ES-I3 (cell line): ENCODE measurements around the gene E2F6.
"Not testable (repeated sequence)": the region's sequence is repeated elsewhere in the genome, so short reads cannot be mapped to it uniquely, and the experiment has no call there.

Experiments
- H3K36me3 ChIP-seq: 2 replicates; pipeline ENCODE4 v1.6.1; 2013; ENCODE audit warnings: mild to moderate bottlenecking, low read length, control low read depth, moderate library complexity; ENCODE audit not compliant: insufficient read depth
- H3K4me1 ChIP-seq: 2 replicates; pipeline ENCODE4 v1.6.1; 2013; ENCODE audit warnings: mild to moderate bottlenecking, control low read depth, low read length; ENCODE audit not compliant: insufficient read depth
- H3K9ac ChIP-seq: 2 replicates; pipeline ENCODE4 v1.6.1; 2013; ENCODE audit warnings: low read depth, mild to moderate bottlenecking, low read length, moderate library complexity
- H3K9me3 ChIP-seq: 2 replicates; pipeline ENCODE4 v1.6.1; 2013; ENCODE audit warnings: mild to moderate bottlenecking, low read length, moderate library complexity; ENCODE audit not compliant: control insufficient read depth, insufficient read depth

The E2F6 gene

DNA sequence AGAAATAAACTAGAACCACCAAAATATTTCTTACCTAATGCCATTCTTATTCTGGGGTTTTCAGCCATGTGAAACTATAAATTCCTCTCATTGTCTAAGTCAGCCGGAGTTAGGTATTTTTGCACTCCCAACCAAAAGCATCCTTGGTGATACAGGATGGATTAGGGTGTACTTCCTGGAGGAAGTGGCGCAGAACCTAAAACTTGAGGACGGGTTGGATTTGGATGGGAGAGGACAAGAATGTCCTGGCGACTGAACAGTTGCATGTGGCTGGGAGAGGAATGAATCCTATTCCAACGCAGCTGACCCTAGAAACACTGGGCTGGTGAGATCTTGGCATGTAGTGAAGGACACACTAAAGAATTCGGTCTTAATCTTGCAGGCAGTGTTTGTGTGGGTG lies 58.5 kb downstream of the E2F6 start:
- Histone ChIP-seq H3K9ac (no peak overlapping the region), H3K4me1 (peaks cover 10% of the 10 kb centered on the region; the same call in 1 of the 2 replicates), H3K36me3 (no peaks in the 10 kb centered on the region), H3K9me3 (no peaks in the 10 kb centered on the region)

DNA sequence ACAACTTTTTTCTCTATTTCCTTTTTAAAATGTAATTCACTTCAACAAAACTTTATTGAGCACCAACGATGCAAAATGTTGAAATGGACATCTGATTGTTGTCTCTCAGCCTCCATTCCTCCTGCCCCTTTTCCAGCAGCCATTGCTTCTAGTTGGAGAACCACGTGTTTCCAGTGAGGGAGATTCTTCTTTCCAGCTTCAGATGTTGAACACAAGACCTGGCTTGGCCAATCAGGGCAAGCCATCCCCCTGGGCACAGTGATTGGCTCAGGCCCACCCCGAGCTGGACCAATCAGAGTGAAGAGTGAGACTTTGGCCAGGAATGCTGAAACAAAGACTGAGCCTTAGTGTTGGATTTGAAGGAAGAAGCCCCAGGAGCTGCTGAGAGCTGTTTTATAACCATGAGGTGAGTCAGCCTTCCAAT lies 59.0 kb downstream of the E2F6 start:
- H3K4me1 ChIP-seq = peaks cover 10% of the 10 kb centered on the region; the same call in 1 of the 2 replicates
- H3K9ac ChIP-seq = no peak overlapping the region
- no peaks in the 10 kb centered on the region for H3K36me3 ChIP-seq
- H3K9me3 ChIP-seq = no peaks in the 10 kb centered on the region

DNA sequence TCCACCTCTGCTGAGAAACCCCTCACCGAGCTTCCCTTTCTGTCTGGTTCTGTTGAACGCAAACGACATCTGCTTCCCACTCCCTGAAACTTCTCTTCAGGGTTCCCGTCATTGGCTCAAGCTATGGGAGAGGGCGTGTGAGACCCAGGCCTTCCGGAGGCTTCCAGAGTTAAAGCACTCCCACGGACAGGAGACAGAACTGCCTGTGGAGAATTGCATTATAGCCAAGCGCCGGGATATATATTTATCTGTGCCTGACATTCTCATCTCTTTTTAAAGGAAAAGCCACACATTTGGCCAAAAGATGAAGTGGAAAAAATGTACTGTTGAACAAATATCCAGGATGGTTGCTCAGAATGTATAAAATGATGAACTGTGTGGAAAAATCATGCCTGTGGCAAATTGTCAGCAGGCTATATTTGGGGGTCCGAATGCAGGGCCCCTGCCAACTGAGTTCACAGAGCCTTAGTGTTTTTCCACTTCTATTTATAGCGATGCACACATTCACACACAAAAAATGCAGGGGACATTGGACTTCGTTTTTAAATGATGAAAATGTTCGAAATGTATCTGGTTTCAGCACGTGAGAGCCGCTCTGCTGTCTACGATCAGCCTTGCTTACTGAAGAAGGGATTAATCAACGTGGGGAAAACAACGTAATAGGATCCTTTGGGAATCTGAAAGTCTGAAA lies 59.5 kb downstream of the E2F6 start:
- H3K9ac ChIP-seq = no peak overlapping the region
- H3K36me3 ChIP-seq = no peaks in the 10 kb centered on the region
- H3K9me3 ChIP-seq = no peaks in the 10 kb centered on the region
- H3K4me1 ChIP-seq = peaks cover 10% of the 10 kb centered on the region; the same call in 1 of the 2 replicates

DNA sequence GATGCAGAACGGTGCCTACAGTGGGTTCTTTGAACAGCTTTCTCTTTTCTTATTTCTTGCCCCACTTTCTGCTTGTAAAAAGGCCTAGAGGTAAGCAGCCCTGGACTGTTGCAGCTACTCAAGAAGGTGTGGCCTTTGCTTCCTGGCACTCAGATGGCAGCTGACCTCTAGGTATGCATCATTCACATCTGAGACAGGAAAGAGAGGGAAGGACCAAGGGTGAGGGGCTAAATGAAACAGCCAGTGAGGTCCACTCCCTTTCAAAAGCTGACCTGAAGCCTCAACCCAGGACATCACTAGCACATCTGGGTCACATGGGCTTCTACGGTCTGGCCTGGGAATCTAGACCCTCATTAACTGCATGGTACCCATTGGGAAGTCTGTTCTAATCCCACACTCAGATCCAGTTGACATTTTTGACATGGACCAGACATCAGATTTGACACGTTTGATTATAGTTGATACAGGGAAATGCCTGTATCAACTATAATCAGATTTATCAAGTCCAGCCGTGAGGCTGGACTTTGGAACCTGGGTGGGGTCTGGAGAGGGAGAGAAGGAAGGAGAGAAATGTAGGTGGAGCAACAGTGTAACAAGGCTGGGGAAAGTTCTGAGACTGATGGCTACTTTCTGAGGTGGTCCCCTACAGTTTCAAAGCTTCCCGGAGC lies 60.2 kb downstream of the E2F6 start:
- H3K9ac ChIP-seq = no peak overlapping the region
- H3K36me3 ChIP-seq = no peaks in the 10 kb centered on the region
- H3K4me1 ChIP-seq = peaks cover 10% of the 10 kb centered on the region; the same call in 1 of the 2 replicates
- H3K9me3 ChIP-seq = no peaks in the 10 kb centered on the region

DNA sequence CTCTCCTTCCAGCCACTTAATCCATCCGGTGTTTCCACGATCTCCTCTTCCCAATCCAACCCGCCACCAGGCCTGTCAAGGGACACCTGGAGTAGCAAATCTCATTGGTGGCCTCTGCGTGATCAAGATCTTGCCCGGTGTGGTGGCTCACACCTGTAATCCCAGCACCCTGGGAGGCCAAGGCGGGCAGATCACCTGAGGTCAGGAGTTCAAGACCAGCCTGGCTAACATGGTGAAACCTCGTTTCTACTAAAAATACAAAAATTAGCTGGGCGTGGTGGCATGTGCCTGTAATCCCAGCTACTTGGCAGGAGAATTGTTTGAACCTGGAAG lies 60.9 kb downstream of the E2F6 start:
- not testable (repeated sequence) for H3K9ac ChIP-seq, H3K9me3 ChIP-seq, H3K4me1 ChIP-seq, H3K36me3 ChIP-seq

DNA sequence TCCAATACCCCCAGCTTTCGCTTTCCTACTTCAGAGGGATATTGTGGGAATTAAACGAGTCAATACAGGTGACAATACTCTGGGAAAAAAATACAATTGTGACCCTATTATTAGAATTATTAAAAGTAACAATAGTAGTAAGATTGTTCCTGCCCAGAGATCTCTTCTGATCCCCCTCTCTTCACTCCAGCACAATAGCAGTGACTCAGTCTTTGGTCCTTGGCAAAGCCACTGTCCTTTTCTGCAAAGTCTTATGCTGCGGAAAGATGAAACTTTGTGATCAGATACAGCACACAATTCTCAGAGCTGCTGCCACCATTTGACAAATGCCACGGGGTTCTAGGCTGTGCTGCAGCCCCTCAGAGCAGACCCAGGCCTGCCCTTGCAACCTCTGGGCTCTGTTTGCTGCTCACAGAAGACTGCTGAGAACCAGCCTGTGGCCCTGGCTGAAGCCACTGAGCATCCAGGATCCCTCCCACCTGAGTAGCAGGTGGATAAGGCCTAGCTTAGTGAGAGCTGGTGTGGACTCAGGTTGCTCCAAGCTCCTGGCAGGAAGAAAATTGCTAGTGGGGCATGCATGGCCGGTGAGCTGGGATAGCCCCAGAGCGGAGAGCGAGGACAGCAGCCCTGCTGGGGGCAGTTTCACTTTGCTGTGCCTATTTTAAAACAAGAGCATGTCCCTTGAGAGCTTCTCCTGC lies 61.4 kb downstream of the E2F6 start:
- no peaks in the 10 kb centered on the region for H3K9me3 ChIP-seq
- no peaks in the 10 kb centered on the region for H3K36me3 ChIP-seq
- H3K9ac ChIP-seq = no peak overlapping the region
- H3K4me1 ChIP-seq = peaks cover 10% of the 10 kb centered on the region; the same call in 1 of the 2 replicates

DNA sequence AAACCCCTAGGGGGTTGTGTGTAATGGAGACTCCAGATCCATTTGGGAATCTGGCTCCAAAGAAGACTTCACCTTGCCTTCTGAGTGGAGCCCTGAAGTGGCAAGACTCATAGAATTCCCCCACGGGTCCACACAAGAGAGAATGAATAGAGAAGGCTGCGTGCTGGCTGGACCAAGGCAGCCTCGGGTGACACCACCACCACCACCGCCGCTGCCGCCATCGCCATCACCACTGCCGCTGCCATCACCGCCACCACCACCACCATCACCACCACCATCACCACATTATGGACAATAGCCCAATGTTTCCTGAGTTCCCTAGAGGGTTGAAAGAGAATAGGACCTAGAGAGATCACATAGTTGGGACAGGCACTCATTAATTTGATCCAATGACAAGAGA lies 63.5 kb downstream of the E2F6 start:
- Histone ChIP-seq H3K4me1 (peaks cover 10% of the 10 kb centered on the region; the same call in 1 of the 2 replicates), H3K9me3 (no peaks in the 10 kb centered on the region), H3K9ac (no peak overlapping the region), H3K36me3 (no peaks in the 10 kb centered on the region)

DNA sequence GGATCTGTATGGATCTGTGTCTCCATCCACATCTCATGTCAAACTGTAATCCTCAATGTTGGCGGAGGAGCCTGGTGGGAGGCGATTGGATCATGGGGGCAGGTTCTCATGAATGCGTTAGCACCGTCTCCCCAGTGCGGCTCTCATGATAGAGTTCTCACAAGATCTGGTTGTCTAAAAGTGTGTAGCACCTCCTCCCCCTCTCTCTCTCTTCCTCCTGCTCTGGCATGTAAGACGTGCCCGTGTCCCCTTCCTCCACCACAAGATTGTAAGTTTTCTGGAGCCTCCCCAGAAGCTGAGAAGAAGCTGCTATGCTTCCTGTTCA lies 66.6 kb downstream of the E2F6 start:
- Histone ChIP-seq H3K9me3 (no peaks in the 10 kb centered on the region), H3K36me3 (no peaks in the 10 kb centered on the region), H3K4me1 (peaks cover 9% of the 10 kb centered on the region; the same call in 1 of the 2 replicates), H3K9ac (no peak overlapping the region)

DNA sequence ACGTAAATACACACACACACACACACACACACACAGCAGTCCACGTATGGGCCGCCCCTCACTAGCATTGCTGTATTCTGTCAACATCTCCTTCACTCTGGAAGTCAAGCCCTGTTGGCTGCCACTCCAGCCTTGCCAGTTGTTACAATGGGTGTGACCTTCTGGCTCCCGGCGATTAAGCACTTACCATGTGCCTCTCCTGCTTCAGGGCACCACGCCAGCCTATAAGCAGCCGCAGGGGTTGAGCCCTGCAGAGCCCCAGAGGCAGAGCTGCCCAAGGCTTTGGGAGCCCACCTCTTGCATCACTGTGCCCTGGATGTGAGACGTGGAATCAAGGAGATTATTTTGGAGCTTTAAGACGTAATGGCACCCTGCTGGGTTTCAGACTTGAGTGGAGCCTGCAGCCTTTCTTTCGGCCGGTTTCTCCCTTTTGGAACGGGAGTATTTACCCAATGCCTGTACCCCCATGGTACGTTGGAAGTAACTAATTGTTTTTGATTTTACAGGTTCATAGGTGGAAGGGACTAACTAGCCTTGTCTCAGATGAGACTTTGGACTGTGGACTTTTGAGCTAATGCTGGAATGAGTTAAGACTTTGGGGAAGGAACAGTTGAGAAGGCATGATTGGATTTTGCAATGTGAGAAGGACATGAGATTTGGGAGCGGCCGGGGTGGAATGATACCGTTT lies 67.1 kb downstream of the E2F6 start:
- no peaks in the 10 kb centered on the region for H3K9me3 ChIP-seq
- no peak overlapping the region for H3K9ac ChIP-seq
- no peaks in the 10 kb centered on the region for H3K36me3 ChIP-seq
- H3K4me1 ChIP-seq = peaks cover 4% of the 10 kb centered on the region; the same call in 1 of the 2 replicates

DNA sequence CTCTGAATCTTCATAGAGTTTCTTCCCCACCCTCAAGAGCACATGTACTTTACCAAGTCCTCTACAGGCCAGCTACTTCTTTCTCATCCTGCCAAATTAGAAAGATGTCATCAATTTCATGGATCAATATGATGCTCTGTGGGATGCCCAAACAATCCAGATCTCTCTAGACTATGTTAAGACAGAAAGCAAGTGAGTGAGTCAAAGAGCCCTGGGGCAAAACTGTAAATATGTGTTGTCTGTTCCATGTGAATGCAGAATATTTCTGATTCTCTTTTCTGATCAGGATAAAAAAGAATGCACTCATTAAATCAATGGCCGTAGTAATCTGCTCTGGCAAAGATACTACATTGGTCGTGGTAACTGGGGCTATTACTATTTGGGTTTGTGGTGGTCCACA lies 68.4 kb downstream of the E2F6 start:
- Histone ChIP-seq H3K36me3 (no peaks in the 10 kb centered on the region), H3K9ac (no peak overlapping the region), H3K9me3 (no peaks in the 10 kb centered on the region), H3K4me1 (no peaks in the 10 kb centered on the region; the same call in 1 of the 2 replicates)

DNA sequence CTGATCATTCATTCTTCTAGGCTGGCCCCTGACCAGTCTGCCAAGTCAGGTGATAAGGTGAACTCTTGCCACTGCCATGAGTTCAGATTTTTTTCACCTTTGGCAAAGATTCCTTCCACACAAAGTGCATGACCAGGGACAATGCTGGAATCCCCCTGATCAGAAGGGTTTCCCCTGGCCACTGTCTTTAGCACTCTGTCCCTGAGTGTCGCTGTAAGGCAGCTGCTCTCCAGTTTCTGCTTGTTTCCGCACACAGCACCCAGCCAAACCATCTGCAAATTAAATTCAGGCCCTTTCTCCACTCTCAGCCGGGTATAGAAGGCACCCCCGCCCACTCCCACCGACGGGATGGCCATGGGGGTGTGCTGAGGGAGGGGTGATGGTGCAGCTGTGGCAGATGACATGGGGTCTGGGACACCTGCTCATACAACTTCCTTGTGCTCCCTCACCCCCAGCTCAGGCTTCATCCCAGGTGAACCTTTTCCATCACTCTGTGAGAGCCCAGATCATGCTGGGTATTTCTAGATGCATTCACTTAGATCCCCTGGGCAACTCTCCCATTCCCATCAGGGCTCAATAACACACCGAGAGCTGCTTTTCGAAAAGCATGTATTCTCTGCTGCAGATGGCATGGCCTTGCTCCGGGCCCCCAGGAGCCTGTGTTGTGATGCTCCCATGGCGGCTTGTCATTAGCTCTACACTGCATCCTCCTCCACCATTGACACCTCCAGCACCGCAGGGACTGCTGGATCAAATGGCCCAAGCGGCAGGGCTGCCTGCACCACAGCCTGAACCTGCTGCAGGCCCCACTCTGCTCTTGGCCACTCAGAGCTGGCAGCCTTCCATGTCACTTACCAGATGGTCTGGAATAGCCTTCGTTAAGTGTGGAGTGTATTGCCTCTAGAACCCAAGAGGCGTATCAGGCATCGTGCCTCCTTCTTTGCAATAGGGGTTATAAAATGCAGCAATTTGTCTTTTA lies 69.2 kb downstream of the E2F6 start:
- Histone ChIP-seq H3K4me1 (no peaks in the 10 kb centered on the region; the same call in 1 of the 2 replicates), H3K36me3 (no peaks in the 10 kb centered on the region), H3K9me3 (no peaks in the 10 kb centered on the region), H3K9ac (no peak overlapping the region)

DNA sequence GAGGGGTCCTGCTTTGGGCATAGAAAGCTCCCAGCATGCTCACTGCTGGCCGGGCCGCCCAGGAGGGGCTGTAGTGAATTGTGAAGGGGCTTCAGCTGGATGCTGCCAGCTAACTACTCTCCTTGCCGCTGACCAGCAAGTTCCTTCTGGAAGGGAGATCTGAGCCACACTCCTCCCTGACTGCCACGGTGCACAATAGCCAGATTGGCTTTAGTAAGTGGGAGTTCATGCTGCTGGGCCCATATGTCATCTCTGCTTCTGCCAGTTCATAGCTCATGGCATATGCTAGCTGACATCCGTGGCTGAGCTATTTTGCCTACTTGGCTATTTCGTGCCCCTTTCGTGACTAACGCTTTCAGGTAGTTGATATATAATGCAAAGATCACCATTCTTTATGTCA lies 69.9 kb downstream of the E2F6 start:
- no peaks in the 10 kb centered on the region for H3K9me3 ChIP-seq
- no peaks in the 10 kb centered on the region for H3K36me3 ChIP-seq
- no peak overlapping the region for H3K9ac ChIP-seq
- no peaks in the 10 kb centered on the region; the same call in 1 of the 2 replicates for H3K4me1 ChIP-seq

DNA sequence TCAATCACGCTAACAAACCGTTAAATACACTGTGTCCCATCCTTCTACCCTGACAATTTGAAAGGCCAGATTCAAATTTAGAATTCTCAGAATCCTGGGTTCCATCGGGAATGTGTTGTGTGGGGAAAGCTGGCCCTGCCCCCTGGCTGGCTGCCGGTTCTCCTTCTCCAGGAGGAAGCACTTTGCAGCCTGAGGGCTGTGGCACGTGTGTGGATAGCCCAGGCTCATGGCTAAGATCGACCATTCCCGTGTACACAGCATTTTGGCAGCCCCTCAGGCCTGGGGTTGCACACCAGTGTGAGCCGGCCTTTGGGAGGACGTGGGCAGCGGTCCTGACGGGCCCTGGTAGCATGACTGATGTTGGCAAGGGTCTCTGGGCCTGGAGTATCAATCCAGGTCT lies 70.6 kb downstream of the E2F6 start:
- H3K9ac ChIP-seq = no peak overlapping the region
- H3K4me1 ChIP-seq = no peaks in the 10 kb centered on the region; the same call in 1 of the 2 replicates
- no peaks in the 10 kb centered on the region for H3K9me3 ChIP-seq

More for the DNA sequence above, 70.6 kb downstream of the E2F6 start:
- no peaks in the 10 kb centered on the region for H3K36me3 ChIP-seq
